HUES6 (cell line): ENCODE measurements around the gene KDSR.
A peak's percentile ranks its signal among the peaks of the same experiment; 100 is the strongest.

Experiments used
- H3K27ac ChIP-seq: 2 replicates; pipeline ENCODE4 v1.7.0; 2013; ENCODE audit warnings: low read depth, mild to moderate bottlenecking, low read length, inconsistent platforms
- H3K27me3 ChIP-seq: 2 replicates; pipeline ENCODE4 v1.6.1; 2013; ENCODE audit warnings: low read length; ENCODE audit not compliant: control insufficient read depth, insufficient read depth
- H3K36me3 ChIP-seq: 2 replicates; pipeline ENCODE4 v1.6.1; 2013; ENCODE audit warnings: low read length; ENCODE audit not compliant: control insufficient read depth, insufficient read depth
- H3K4me1 ChIP-seq: 2 replicates; pipeline ENCODE4 v1.6.1; 2013; ENCODE audit warnings: low read length; ENCODE audit not compliant: control insufficient read depth, insufficient read depth
- H3K4me3 ChIP-seq: 2 replicates; pipeline ENCODE4 v1.5.1; 2013; ENCODE audit warnings: low read depth, low read length
- H3K9ac ChIP-seq: one replicate; pipeline ENCODE4 v1.6.1; 2013; ENCODE audit warnings: mild to moderate bottlenecking, low read length
- H3K9me3 ChIP-seq: 2 replicates; pipeline ENCODE4 v1.6.1; 2013; ENCODE audit warnings: low read depth, low read length; ENCODE audit not compliant: control insufficient read depth, insufficient read depth

Gene KDSR

GRCh38 chr18:63394954-63395353 lies 27.9 kb upstream of the KDSR start:
- H3K4me1 ChIP-seq: no peaks in the 10 kb centered on the region

GRCh38 chr18:63387861-63388260 lies 20.9 kb upstream of the KDSR start:
- H3K36me3 ChIP-seq: peaks cover 33% of the 10 kb centered on the region
- H3K9ac ChIP-seq: no peak overlapping the region
- H3K4me1 ChIP-seq: no peaks in the 10 kb centered on the region
- H3K9me3 ChIP-seq: no peaks in the 10 kb centered on the region
- no peak overlapping the region for H3K4me3 ChIP-seq
- H3K27ac ChIP-seq: no peak overlapping the region
- no peaks in the 10 kb centered on the region for H3K27me3 ChIP-seq

More at GRCh38 chr18:63394954-63395353, 27.9 kb upstream of the KDSR start:
- Histone ChIP-seq H3K27ac (no peak overlapping the region), H3K36me3 (peaks cover 74% of the 10 kb centered on the region), H3K4me3 (no peak overlapping the region), H3K9me3 (no peaks in the 10 kb centered on the region), H3K9ac (no peak overlapping the region), H3K27me3 (no peaks in the 10 kb centered on the region)

DNA sequence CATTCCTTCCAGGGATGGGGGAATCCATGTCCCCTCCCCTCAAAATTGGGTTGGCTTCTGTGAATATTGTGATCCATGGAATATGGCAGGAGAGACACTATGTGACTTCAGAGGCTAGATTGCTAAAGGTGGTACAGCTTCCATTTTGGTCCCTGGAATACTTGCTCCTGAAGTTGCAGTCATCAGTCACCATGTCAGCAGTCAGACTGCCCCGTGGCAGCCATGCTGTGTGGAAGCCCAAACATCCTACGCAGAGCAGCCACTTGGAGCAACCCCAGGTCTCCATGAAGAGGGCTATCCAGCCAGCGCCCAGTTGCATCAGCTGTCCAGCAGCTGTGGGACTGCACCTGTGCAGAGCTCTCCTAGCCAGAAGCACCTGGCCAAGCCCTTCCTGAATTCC lies 15.8 kb upstream of the KDSR start:
- no peak overlapping the region for H3K9ac ChIP-seq
- no peaks in the 10 kb centered on the region for H3K9me3 ChIP-seq
- H3K4me3 ChIP-seq: no peak overlapping the region
- no peaks in the 10 kb centered on the region for H3K27me3 ChIP-seq
- H3K27ac ChIP-seq: no peak overlapping the region
- no peaks in the 10 kb centered on the region for H3K4me1 ChIP-seq
- peaks cover 2% of the 10 kb centered on the region; the same call in 1 of the 2 replicates for H3K36me3 ChIP-seq

DNA sequence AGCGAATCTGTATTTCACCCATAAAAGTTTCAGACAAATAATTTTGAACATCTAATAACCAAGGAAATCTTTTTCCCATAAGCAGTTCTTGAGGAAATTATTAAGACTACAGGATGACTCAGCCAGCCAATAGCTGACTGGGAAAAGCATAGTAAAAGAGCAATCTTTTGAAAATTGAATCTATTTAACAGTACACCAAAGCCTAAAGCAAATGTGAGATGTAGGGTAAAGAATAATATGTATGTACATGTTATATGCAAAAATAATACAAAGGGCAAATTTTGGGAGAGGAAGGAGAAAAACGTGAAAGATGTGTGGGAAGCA lies 12.6 kb upstream of the KDSR start:
- Histone ChIP-seq H3K27me3 (no peaks in the 10 kb centered on the region), H3K27ac (no peak overlapping the region)

DNA sequence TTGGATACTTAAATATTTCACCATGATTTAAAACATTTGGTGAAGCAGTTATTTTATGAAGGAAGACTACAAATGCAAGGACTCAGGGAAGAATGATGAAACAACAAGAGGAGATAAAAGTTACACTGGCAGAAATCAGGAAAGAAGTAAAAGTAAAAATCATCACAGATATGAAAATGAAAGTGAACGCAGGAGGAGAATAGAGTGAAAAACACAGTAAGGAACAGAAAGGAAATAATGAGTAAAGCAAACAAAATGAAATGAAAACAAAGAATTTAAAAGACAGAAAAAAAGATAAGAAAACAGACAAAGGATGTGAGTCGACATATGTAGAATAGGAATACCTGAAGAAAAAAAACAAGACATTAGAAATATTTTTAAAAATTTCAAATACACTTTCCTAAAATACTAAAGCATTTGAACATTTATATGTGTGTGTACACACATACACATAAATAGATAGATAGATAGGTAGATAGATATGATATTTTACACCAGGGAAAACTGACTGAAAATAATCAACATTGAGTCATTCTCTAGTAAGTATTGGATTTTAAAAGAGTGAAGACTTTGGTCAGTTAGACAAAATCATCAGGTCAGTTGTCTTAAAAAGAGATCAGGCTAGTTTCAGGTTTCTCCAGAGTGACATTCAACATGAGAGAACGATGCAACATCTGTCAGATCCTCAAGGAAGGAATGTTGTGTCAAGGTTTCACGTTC lies 12.1 kb upstream of the KDSR start:
- no peak overlapping the region for H3K27ac ChIP-seq
- no peak overlapping the region for H3K9ac ChIP-seq
- H3K27me3 ChIP-seq: no peaks in the 10 kb centered on the region

More for the DNA sequence above, 12.6 kb upstream of the KDSR start:
- Histone ChIP-seq H3K36me3 (peaks cover 2% of the 10 kb centered on the region; the same call in 1 of the 2 replicates), H3K4me3 (no peak overlapping the region), H3K4me1 (no peaks in the 10 kb centered on the region), H3K9ac (no peak overlapping the region), H3K9me3 (peaks cover 8% of the 10 kb centered on the region)

GRCh38 chr18:63377275-63377980 lies 10.4 kb upstream of the KDSR start:
- no peak overlapping the region for H3K4me3 ChIP-seq
- no peaks in the 10 kb centered on the region for H3K4me1 ChIP-seq
- no peak overlapping the region for H3K27ac ChIP-seq
- no peak overlapping the region for H3K9ac ChIP-seq
- peaks cover 8% of the 10 kb centered on the region for H3K9me3 ChIP-seq
- H3K27me3 ChIP-seq: no peaks in the 10 kb centered on the region
- no peaks in the 10 kb centered on the region for H3K36me3 ChIP-seq

More for the DNA sequence above, 12.1 kb upstream of the KDSR start:
- peaks cover 2% of the 10 kb centered on the region; the same call in 1 of the 2 replicates for H3K36me3 ChIP-seq
- no peaks in the 10 kb centered on the region for H3K4me1 ChIP-seq
- H3K9me3 ChIP-seq: peaks cover 8% of the 10 kb centered on the region
- no peak overlapping the region for H3K4me3 ChIP-seq

GRCh38 chr18:63376538-63376937 lies 9.5 kb upstream of the KDSR start:
- no peak overlapping the region for H3K4me3 ChIP-seq
- no peak overlapping the region for H3K9ac ChIP-seq

GRCh38 chr18:63374540-63374939 lies 7.5 kb upstream of the KDSR start:
- no peak overlapping the region for H3K9ac ChIP-seq
- H3K27me3 ChIP-seq: no peaks in the 10 kb centered on the region
- H3K36me3 ChIP-seq: no peaks in the 10 kb centered on the region
- H3K4me3 ChIP-seq: no peak overlapping the region
- no peaks in the 10 kb centered on the region for H3K4me1 ChIP-seq
- H3K27ac ChIP-seq: no peak overlapping the region
- H3K9me3 ChIP-seq: peaks cover 11% of the 10 kb centered on the region

More at GRCh38 chr18:63376538-63376937, 9.5 kb upstream of the KDSR start:
- Histone ChIP-seq H3K36me3 (no peaks in the 10 kb centered on the region), H3K4me1 (no peaks in the 10 kb centered on the region), H3K27me3 (no peaks in the 10 kb centered on the region), H3K27ac (no peak overlapping the region), H3K9me3 (peaks cover 8% of the 10 kb centered on the region)

DNA sequence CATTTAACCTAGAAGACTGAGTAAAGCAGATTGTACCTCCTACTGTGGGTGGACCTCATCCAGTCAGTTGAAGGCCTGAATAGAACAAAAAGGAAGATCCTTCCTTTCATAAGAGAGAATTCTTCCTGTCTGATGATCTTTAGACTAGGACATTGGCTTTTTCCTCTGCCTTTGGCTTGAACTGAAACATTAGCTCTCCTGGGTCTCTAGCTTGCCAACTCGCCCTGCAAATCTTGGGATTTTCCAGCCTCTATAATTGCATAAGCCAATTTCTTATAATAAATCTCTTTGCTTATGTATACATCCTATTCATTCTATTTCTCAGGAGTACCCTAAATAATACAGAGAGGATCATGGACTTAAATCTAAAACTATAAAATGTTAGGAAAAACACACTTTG lies 6.2 kb upstream of the KDSR start:
- no peaks in the 10 kb centered on the region for H3K36me3 ChIP-seq
- H3K27me3 ChIP-seq: no peaks in the 10 kb centered on the region
- no peaks in the 10 kb centered on the region for H3K4me1 ChIP-seq
- H3K4me3 ChIP-seq: no peak overlapping the region
- H3K9ac ChIP-seq: no peak overlapping the region
- H3K27ac ChIP-seq: no peak overlapping the region
- peaks cover 23% of the 10 kb centered on the region for H3K9me3 ChIP-seq

DNA sequence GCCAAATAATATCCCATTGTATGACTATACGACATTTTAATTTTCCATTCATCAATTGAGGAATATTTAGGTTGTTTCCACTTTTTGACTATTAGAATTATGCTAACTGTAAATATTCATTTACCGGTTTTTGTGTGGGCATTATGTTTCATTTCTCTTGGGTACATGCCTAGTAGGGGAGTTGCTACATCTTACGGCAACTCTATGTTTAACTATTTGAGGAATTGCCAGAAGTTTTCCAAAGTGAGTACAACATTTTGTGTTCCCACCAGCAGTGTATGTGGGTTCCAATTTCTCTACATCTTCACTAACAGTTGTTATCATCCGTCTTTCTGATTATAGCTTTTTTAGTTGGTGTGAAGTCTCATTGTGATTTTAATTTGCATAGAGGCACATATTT lies 1.6 kb upstream of the KDSR start:
- Histone ChIP-seq H3K4me1 (peaks cover 2% of the 10 kb centered on the region; the same call in 1 of the 2 replicates), H3K9me3 (peaks cover 14% of the 10 kb centered on the region), H3K27me3 (no peaks in the 10 kb centered on the region), H3K27ac (no peak overlapping the region), H3K4me3 (peak overlapping the region; percentile 72; the same call in 1 of the 2 replicates), H3K9ac (no peak overlapping the region), H3K36me3 (no peaks in the 10 kb centered on the region)
